Muscle of leg (tissue), 11 donors: ENCODE measurements around the gene MYO18A. TPM values are rescaled to one million over a fixed set of nuclear protein-coding genes. Genes with fewer than 3 reads are reported as not detected.

Experiments
- DNase-seq: peaks from one replicate; pipeline ENCODE4 v3.0.0; 2013
- H3K27ac ChIP-seq: one replicate; pipeline ENCODE4 v1.5.1; 2013; ENCODE audit warnings: mild to moderate bottlenecking, low read length, control low read depth
- H3K27me3 ChIP-seq: one replicate; pipeline ENCODE4 v1.6.1; 2013; ENCODE audit warnings: low read length; ENCODE audit not compliant: control insufficient read depth, insufficient read depth
- H3K36me3 ChIP-seq: one replicate; pipeline ENCODE4 v1.6.1; 2013; ENCODE audit warnings: low read length; ENCODE audit not compliant: control insufficient read depth, insufficient read depth
- H3K4me1 ChIP-seq: one replicate; pipeline ENCODE4 v1.6.1; 2013; ENCODE audit warnings: low read length; ENCODE audit not compliant: control insufficient read depth, insufficient read depth
- H3K4me3 ChIP-seq: one replicate; pipeline ENCODE4 v1.5.1; 2013; ENCODE audit warnings: low read length, control low read depth
- H3K9me3 ChIP-seq: replicated peaks from 2 replicates; pipeline ENCODE4 v1.6.1; 2013; ENCODE audit warnings: low read depth, low read length; ENCODE audit not compliant: control insufficient read depth
- WGBS: methylation state at CpG from one replicate; pipeline ENCODE4 v1.1.5; 2013; ENCODE audit warnings: missing lambda C conversion rate; ENCODE audit not compliant: insufficient coverage; 5-methylcytosine and 5-hydroxymethylcytosine counted together
- polyA plus RNA-seq, 8 donors: library from polyadenylated mRNA; unstranded; fragments of 120-200 nt; gene quantifications; one replicate each; pipeline versions ENCODE4 v1.2.1 to v1.2.3, GENCODE V29; 2013; ENCODE audit warnings: inconsistent platforms in 1 of 8, low replicate concordance in 1 of 8; ENCODE audit not compliant: insufficient read length in 8 of 8, insufficient read depth in 1 of 8
- total RNA-seq: library from RNA; stranded (reverse); fragments of 120-200 nt; gene quantifications from one replicate; pipeline ENCODE4 v1.2.4, GENCODE V29; 2013

The MYO18A gene
- total and polyA plus RNA-seq, 9 donors = 157 to 309 (median 205) TPM

DNA sequence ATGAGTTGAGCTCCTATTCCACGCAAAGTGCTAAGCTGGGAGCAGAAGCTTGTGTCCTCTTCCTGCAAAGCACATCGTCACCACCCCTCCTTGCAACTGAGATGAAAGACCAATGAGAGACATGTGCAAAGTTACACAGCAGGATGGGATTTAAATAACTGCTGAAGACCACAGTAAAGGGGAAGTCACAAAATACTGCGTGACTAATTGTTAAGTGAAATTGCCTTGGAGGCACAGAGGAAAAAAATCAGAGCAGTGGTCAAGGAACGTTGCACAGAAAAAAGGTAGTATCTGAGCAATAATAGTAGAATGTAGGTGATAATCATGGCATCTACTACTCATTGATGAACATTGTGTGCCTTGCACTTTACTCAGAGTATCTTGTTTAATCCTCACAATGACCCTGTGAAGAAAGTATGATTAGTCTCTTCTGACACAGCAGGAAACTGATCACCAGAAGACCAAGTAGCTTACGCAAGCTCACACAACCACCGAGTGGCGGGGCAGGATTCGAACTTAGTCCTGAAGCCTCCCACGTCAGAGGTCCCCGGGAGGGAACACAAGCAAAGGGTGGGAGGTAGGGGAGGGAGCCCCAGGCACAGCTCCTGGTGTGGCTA, 15.4 kb upstream of the MYO18A start:
- no peak overlapping the region for H3K4me3 ChIP-seq
- no peaks in the 10 kb centered on the region for H3K4me1 ChIP-seq
- whole genome bisulfite sequencing = 52% methylated on average over 4 of the region's 10 CpGs
- H3K27ac ChIP-seq = no peak overlapping the region
- peaks cover 5% of the 10 kb centered on the region for H3K27me3 ChIP-seq
- peak; percentile 63 for DNase-seq
- H3K9me3 ChIP-seq = no peaks in the 10 kb centered on the region
- no peaks in the 10 kb centered on the region for H3K36me3 ChIP-seq

DNA sequence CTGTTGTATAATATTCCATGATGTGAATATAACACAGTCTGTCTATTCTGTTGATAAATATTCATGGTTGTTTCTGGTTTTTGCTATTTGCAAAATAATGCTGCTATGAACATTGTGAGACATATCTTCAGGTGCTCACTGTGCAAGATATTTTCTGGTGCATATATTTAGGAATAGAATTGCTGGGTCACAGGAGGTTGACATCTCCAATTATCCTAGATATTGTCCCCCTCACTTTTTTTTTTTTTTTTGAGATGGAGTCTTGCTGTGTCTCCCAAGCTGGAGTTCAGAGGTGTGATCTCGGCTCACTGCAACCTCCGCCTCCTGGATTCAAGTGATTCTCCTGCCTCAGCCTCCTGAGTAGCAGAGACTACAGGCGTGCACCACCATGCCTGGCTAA, 14.5 kb upstream of the MYO18A start:
- Histone ChIP-seq H3K27me3 (peaks cover 7% of the 10 kb centered on the region), H3K27ac (no peak overlapping the region), H3K9me3 (no peaks in the 10 kb centered on the region), H3K4me3 (no peak overlapping the region), H3K4me1 (no peaks in the 10 kb centered on the region), H3K36me3 (no peaks in the 10 kb centered on the region)
- 74% methylated on average over 3 of the region's 3 CpGs for WGBS
- DNase-seq = no peak

DNA sequence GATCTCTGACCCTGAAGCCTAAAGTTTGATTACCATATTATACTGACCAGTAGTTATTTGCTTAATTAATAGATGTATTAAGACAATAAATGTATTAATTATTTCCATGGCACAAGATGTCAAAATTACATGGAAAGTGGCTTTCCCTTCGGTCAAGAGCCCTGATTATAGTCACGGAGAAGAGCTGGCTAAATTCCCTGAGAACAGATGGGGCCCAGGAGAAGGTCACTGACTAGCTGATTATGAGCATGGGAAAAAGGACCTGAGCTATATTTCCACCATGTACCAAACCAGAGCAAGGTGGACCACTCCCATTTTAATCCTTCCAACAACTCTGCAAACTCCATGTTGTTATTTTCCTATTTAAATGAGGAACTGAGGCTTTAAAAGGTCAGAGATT, 12.9 kb upstream of the MYO18A start:
- Histone ChIP-seq H3K36me3 (no peaks in the 10 kb centered on the region), H3K27ac (no peak overlapping the region), H3K4me3 (no peak overlapping the region), H3K4me1 (no peaks in the 10 kb centered on the region), H3K9me3 (no peaks in the 10 kb centered on the region), H3K27me3 (peaks cover 7% of the 10 kb centered on the region)
- no peak for DNase-seq
- no CpG with 5 or more reads among the region's 2 CpGs for WGBS

DNA sequence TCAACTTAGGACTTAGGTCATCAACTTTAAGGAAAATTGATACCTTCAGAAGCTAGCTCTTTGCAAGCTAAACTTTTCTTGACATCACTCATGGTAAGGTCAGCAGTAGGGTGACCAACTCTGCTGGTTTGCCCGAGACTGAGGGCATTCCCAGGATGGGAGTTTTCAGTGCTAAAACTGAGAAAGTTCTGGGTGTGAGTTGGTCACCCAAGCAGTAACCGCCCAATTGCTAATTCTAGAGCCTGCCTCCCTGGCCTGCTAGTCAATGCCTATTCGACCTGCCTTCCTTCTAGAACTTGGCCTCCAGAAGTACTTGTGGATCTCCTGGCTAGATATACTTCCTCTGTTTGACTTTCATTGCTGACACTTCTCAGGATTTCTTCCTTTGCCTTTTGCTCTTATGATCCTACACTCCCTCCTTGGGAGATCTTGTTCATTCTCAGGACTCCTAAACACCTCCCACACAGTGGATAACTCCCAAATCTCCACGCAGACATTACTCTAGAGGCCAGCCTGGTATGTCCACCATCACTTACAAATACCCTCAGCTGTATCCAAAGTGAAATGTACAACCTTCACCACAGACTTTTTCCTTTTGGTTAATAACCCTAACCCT, 10.5 kb upstream of the MYO18A start:
- DNase-seq = no peak
- whole genome bisulfite sequencing = 81% methylated on average over 3 of the region's 4 CpGs
- H3K36me3 ChIP-seq = no peaks in the 10 kb centered on the region
- H3K27ac ChIP-seq = no peak overlapping the region
- peaks cover 12% of the 10 kb centered on the region for H3K27me3 ChIP-seq
- H3K4me1 ChIP-seq = no peaks in the 10 kb centered on the region
- no peak overlapping the region for H3K4me3 ChIP-seq
- H3K9me3 ChIP-seq = no peaks in the 10 kb centered on the region

DNA sequence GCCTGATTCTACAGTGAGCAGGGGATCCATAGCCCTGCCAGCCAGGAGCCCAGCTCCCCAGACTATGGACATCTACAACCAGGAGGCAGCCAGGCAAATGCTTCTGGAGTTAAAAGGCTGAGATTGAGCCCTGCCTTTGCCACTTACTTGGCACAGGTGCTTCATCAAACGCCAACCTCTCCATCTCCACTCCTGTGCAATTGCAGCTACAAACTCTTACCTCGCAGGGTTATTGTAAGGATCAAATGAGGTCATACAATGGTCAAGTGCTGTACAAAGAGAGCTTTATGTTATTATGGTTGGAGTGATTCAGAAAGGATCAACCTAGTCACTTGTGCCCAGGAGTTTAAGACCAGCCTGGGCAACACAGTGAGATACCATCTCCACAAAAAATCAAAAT, 9.8 kb upstream of the MYO18A start:
- no peaks in the 10 kb centered on the region for H3K4me1 ChIP-seq
- H3K4me3 ChIP-seq = no peak overlapping the region
- H3K27me3 ChIP-seq = peaks cover 11% of the 10 kb centered on the region
- WGBS = no CpG with 5 or more reads among the region's 2 CpGs
- no peaks in the 10 kb centered on the region for H3K9me3 ChIP-seq
- no peak overlapping the region for H3K27ac ChIP-seq
- H3K36me3 ChIP-seq = no peaks in the 10 kb centered on the region
- no peak for DNase-seq

DNA sequence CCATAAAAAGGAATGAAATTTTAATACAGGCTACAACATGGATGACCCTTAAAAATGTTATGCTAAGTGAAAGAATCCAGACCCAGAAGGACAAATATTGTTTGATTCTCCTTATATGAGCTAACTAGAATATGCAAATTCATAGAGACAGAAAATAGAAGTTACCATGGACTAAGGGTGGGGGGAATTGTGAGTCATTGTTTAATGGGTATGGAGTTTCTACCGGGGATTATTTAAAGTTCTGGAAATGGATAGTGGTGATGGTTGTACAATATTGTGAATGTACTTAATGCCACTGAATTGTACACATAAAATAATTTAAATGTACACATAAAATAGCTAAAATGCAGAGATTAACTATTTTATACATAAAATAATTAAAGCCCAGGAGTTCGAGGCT, 9.2 kb upstream of the MYO18A start:
- no peaks in the 10 kb centered on the region for H3K4me1 ChIP-seq
- DNase-seq = no peak
- no peaks in the 10 kb centered on the region for H3K36me3 ChIP-seq
- no CpG with 5 or more reads among the region's 2 CpGs for WGBS
- no peak overlapping the region for H3K27ac ChIP-seq
- no peaks in the 10 kb centered on the region for H3K9me3 ChIP-seq
- H3K27me3 ChIP-seq = peaks cover 9% of the 10 kb centered on the region
- no peak overlapping the region for H3K4me3 ChIP-seq

DNA sequence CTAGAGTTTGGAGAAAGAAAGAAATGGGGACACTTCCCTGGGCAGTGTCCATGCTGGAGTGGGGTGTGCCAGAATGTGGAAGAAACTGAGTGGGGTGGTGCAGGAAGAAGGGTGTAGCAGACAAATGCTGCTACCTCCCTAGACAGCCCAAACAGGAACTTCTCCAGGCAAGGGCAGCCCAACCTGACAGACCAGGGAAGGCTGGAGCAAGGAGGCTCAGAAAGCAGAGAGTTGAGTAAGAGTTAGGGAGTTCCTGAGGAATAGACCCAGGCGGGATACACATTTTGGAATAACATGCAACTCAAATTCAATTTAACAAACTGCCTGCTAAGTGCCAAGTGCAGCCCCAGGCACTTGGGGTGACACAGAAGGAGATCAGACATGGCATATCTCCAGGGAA, 1.0 kb upstream of the MYO18A start:
- no peaks in the 10 kb centered on the region for H3K27me3 ChIP-seq
- H3K4me1 ChIP-seq = peaks cover 28% of the 10 kb centered on the region
- no peak overlapping the region for H3K27ac ChIP-seq
- no CpG with 5 or more reads among the region's 1 CpG for WGBS
- no peaks in the 10 kb centered on the region for H3K36me3 ChIP-seq
- no peaks in the 10 kb centered on the region for H3K9me3 ChIP-seq
- DNase-seq = no peak
- H3K4me3 ChIP-seq = no peak overlapping the region

DNA sequence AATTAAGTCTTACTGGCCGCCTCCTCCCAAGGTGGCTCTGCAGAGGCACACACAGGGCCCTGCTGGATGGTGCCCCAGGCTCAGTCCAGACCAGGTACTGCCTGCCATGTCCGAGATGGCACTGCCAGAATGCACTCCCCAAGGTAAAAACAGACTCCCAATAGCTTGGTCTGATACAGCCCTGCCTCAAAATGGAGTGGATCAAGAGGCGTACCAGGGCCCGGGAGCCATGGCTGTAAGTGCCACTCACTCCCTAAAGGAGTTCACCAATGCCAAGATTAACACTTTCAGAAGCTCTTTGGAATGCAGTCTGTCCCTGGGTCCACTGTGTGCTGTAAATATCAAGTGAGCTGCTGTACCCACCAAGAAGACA, 576 bp upstream of the MYO18A start:
- Histone ChIP-seq H3K4me3 (no peak overlapping the region), H3K27ac (no peak overlapping the region)

DNA sequence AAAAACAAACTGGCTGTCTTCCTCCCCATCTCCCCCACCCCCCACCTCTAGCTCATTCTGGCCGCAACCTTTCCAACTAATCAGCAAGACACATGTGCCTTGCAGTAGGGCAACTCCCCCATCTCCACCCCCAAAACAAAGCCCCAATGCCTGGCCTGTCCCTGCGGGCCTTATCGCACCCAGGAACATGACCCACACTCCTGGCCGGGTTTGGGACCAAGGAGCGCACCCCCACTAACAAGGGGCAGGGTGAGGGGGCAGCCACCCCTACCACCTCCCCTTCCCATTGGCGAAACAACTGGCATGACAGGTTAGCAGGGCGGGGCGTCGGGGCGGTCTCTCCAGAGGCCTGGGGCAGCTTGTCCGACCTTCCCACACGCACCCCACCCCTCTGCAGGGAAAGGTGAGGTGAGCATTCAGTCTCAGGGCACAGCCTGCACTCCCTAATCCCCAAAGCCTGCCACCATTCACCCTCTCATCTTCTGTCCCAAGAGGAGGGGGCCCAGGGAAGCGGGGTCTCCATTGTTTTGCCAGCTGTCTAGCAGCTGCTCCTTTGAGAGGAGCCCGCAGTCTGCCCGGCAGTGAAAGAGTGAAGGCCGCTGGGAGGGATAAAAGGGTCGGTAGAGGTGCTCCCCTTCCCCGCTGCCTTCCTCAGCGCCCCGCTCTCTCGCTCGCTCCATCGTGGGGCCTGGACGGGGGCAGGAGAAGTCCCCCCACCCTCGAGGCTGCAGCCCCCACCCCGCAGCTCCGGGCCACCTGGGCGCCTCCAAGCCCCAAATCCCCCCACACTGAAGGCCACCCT, 765 bp downstream of the MYO18A start:
- peak; percentile 46 for DNase-seq
- Histone ChIP-seq H3K36me3 (no peaks in the 10 kb centered on the region), H3K27ac (peak overlapping the region; percentile 83), H3K27me3 (no peaks in the 10 kb centered on the region), H3K4me1 (peaks cover 29% of the 10 kb centered on the region), H3K4me3 (peak overlapping the region; percentile 59), H3K9me3 (no peaks in the 10 kb centered on the region)
- WGBS = 1% methylated on average over 13 of the region's 28 CpGs

More for the DNA sequence above, 576 bp upstream of the MYO18A start:
- H3K9me3 ChIP-seq = no peaks in the 10 kb centered on the region
- no peaks in the 10 kb centered on the region for H3K36me3 ChIP-seq
- H3K27me3 ChIP-seq = no peaks in the 10 kb centered on the region
- WGBS = 53% methylated on average over 3 of the region's 4 CpGs
- DNase-seq = no peak
- peaks cover 29% of the 10 kb centered on the region for H3K4me1 ChIP-seq

DNA sequence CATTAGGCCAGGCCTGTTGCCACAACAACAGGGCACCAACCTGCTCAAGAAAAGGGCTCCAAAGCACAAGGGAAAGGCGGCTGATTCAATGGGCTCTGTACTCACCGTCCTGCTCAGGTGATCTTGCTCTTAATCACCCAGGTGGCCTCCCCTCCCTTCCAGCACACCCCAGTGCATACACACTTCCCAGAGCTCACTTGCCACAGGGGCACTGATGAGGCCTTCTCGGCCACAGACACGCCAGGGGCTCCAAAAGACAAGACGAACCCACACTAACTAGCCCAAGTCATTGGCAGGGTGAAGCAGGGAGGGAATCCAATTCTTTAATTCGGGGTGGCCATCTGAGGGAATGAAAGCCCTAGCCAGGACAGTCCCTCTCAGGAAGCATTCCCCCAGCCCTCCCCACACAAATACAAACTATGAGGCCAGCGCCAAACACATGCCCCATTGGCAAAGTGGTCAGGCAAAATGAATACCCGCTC, 1.4 kb downstream of the MYO18A start:
- no peak for DNase-seq
- Histone ChIP-seq H3K4me3 (peak overlapping the region; percentile 10), H3K27me3 (no peaks in the 10 kb centered on the region), H3K4me1 (peaks cover 29% of the 10 kb centered on the region), H3K27ac (peak overlapping the region; percentile 83), H3K36me3 (no peaks in the 10 kb centered on the region), H3K9me3 (no peaks in the 10 kb centered on the region)
- 44% methylated on average over 2 of the region's 8 CpGs for WGBS
